Activated T-helper 17 cell treated with anti-CD3 and anti-CD28 coated beads, Interleukin-2, amount 50 U/mL, for 72 hours (primary cell): Measurements from ENCODE around the gene MAP2K4. TPM values are rescaled to one million over a fixed set of nuclear protein-coding genes. Genes with fewer than 3 reads are reported as not detected.

ENCODE experiments used
- ATAC-seq: fragments of 150-1000 bp; cut with Tn5 transposase; replicated peaks from 2 replicates; pipeline ENCODE4 v1.10.0; 2021; ENCODE audit warnings: mild to moderate bottlenecking, moderate library complexity
- H3K27ac Mint-ChIP-seq: one replicate; pipeline ENCODE4 v1.8.0; 2022; ENCODE audit warnings: mixed read lengths
- H3K27me3 Mint-ChIP-seq: one replicate; pipeline ENCODE4 v1.8.0; 2022; ENCODE audit warnings: mixed read lengths
- H3K36me3 Mint-ChIP-seq: one replicate; pipeline ENCODE4 v1.8.0; 2022; ENCODE audit warnings: low read depth, mild to moderate bottlenecking, mixed read lengths
- H3K4me1 Mint-ChIP-seq: one replicate; pipeline ENCODE4 v1.8.0; 2022; ENCODE audit warnings: mixed read lengths
- H3K4me3 Mint-ChIP-seq: one replicate; pipeline ENCODE4 v1.8.0; 2022; ENCODE audit warnings: mild to moderate bottlenecking, mixed read lengths
- H3K9me3 Mint-ChIP-seq: one replicate; pipeline ENCODE4 v1.8.0; 2022; ENCODE audit warnings: mixed read lengths
- total RNA-seq, 2 donors: library from RNA; stranded (reverse); gene quantifications; one replicate each; pipeline ENCODE4 v1.2.3, GENCODE V29; 2022

The MAP2K4 gene
- total RNA-seq, 2 donors from 2014 or later: 22.1 to 22.7 TPM

GRCh38 chr17:12089809-12090384 is 69.2 kb downstream of the MAP2K4 start:
- Mint-ChIP-seq H3K27me3 (no peaks in the 10 kb centered on the region), H3K36me3 (peaks cover 39% of the 10 kb centered on the region), H3K9me3 (no peaks in the 10 kb centered on the region), H3K4me1 (no peaks in the 10 kb centered on the region), H3K4me3 (no peak overlapping the region), H3K27ac (no peak overlapping the region)
- ATAC-seq: no peak

- Mint-ChIP-seq H3K9me3 (no peaks in the 10 kb centered on the region), H3K27me3 (no peaks in the 10 kb centered on the region), H3K4me3 (no peak overlapping the region), H3K27ac (no peak overlapping the region), H3K36me3 (peaks cover 58% of the 10 kb centered on the region), H3K4me1 (no peaks in the 10 kb centered on the region)
- no peak for ATAC-seq
Measured at GRCh38 chr17:12094336-12094735, 73.7 kb downstream of the MAP2K4 start.

- ATAC-seq: no peak
- H3K9me3 Mint-ChIP-seq: no peaks in the 10 kb centered on the region
- H3K36me3 Mint-ChIP-seq: peaks cover 59% of the 10 kb centered on the region
- H3K4me3 Mint-ChIP-seq: no peak overlapping the region
- H3K27me3 Mint-ChIP-seq: no peaks in the 10 kb centered on the region
- H3K4me1 Mint-ChIP-seq: no peaks in the 10 kb centered on the region
- no peak overlapping the region for H3K27ac Mint-ChIP-seq
Measured at GRCh38 chr17:12095522-12095921, 74.8 kb downstream of the MAP2K4 start.

GRCh38 chr17:12097326-12097725 is 76.6 kb downstream of the MAP2K4 start:
- H3K4me1 Mint-ChIP-seq: no peaks in the 10 kb centered on the region
- ATAC-seq: no peak
- peaks cover 64% of the 10 kb centered on the region for H3K36me3 Mint-ChIP-seq
- no peak overlapping the region for H3K27ac Mint-ChIP-seq
- H3K27me3 Mint-ChIP-seq: no peaks in the 10 kb centered on the region
- H3K9me3 Mint-ChIP-seq: no peaks in the 10 kb centered on the region
- no peak overlapping the region for H3K4me3 Mint-ChIP-seq

GRCh38 chr17:12098568-12098967 is 77.9 kb downstream of the MAP2K4 start:
- Mint-ChIP-seq H3K4me3 (no peak overlapping the region), H3K4me1 (no peaks in the 10 kb centered on the region), H3K9me3 (no peaks in the 10 kb centered on the region), H3K36me3 (peaks cover 70% of the 10 kb centered on the region), H3K27ac (no peak overlapping the region), H3K27me3 (no peaks in the 10 kb centered on the region)
- no peak for ATAC-seq

- no peak for ATAC-seq
- H3K27me3 Mint-ChIP-seq: no peaks in the 10 kb centered on the region
- H3K36me3 Mint-ChIP-seq: peaks cover 72% of the 10 kb centered on the region
- H3K9me3 Mint-ChIP-seq: no peaks in the 10 kb centered on the region
- H3K4me3 Mint-ChIP-seq: no peak overlapping the region
- H3K4me1 Mint-ChIP-seq: no peaks in the 10 kb centered on the region
- H3K27ac Mint-ChIP-seq: no peak overlapping the region
Measured at GRCh38 chr17:12099412-12099811, 78.7 kb downstream of the MAP2K4 start.

GRCh38 chr17:12104831-12105230 is 84.2 kb downstream of the MAP2K4 start:
- H3K4me1 Mint-ChIP-seq: peaks cover 8% of the 10 kb centered on the region
- ATAC-seq: no peak
- H3K27me3 Mint-ChIP-seq: no peaks in the 10 kb centered on the region
- no peak overlapping the region for H3K4me3 Mint-ChIP-seq
- peaks cover 48% of the 10 kb centered on the region for H3K36me3 Mint-ChIP-seq
- H3K27ac Mint-ChIP-seq: no peak overlapping the region
- no peaks in the 10 kb centered on the region for H3K9me3 Mint-ChIP-seq

GRCh38 chr17:12107905-12108304 is 87.2 kb downstream of the MAP2K4 start:
- Mint-ChIP-seq H3K4me3 (no peak overlapping the region), H3K36me3 (peaks cover 62% of the 10 kb centered on the region), H3K9me3 (no peaks in the 10 kb centered on the region), H3K27me3 (no peaks in the 10 kb centered on the region), H3K4me1 (peaks cover 8% of the 10 kb centered on the region), H3K27ac (no peak overlapping the region)
- ATAC-seq: no peak

- Mint-ChIP-seq H3K36me3 (peaks cover 84% of the 10 kb centered on the region), H3K27me3 (no peaks in the 10 kb centered on the region), H3K9me3 (no peaks in the 10 kb centered on the region), H3K27ac (no peak overlapping the region), H3K4me3 (no peak overlapping the region), H3K4me1 (peaks cover 3% of the 10 kb centered on the region)
- ATAC-seq: no peak
Measured at GRCh38 chr17:12110906-12111305, 90.2 kb downstream of the MAP2K4 start.

GRCh38 chr17:12113156-12113555 is 92.5 kb downstream of the MAP2K4 start:
- ATAC-seq: no peak
- H3K4me3 Mint-ChIP-seq: no peak overlapping the region
- H3K9me3 Mint-ChIP-seq: no peaks in the 10 kb centered on the region
- peaks cover 84% of the 10 kb centered on the region for H3K36me3 Mint-ChIP-seq
- H3K27me3 Mint-ChIP-seq: no peaks in the 10 kb centered on the region
- no peaks in the 10 kb centered on the region for H3K4me1 Mint-ChIP-seq
- no peak overlapping the region for H3K27ac Mint-ChIP-seq

GRCh38 chr17:12114686-12115418 is 94.2 kb downstream of the MAP2K4 start:
- no peaks in the 10 kb centered on the region for H3K27me3 Mint-ChIP-seq
- H3K27ac Mint-ChIP-seq: no peak overlapping the region
- H3K9me3 Mint-ChIP-seq: no peaks in the 10 kb centered on the region
- H3K36me3 Mint-ChIP-seq: peaks cover 80% of the 10 kb centered on the region
- ATAC-seq: no peak
- no peaks in the 10 kb centered on the region for H3K4me1 Mint-ChIP-seq
- H3K4me3 Mint-ChIP-seq: no peak overlapping the region

GRCh38 chr17:12116143-12116542 is 95.5 kb downstream of the MAP2K4 start:
- no peaks in the 10 kb centered on the region for H3K9me3 Mint-ChIP-seq
- no peak for ATAC-seq
- no peak overlapping the region for H3K4me3 Mint-ChIP-seq
- H3K4me1 Mint-ChIP-seq: no peaks in the 10 kb centered on the region
- no peaks in the 10 kb centered on the region for H3K27me3 Mint-ChIP-seq
- H3K27ac Mint-ChIP-seq: no peak overlapping the region
- peaks cover 67% of the 10 kb centered on the region for H3K36me3 Mint-ChIP-seq

GRCh38 chr17:12118617-12119016 is 97.9 kb downstream of the MAP2K4 start:
- Mint-ChIP-seq H3K9me3 (no peaks in the 10 kb centered on the region), H3K4me3 (no peak overlapping the region), H3K27me3 (no peaks in the 10 kb centered on the region), H3K36me3 (peaks cover 53% of the 10 kb centered on the region), H3K27ac (no peak overlapping the region), H3K4me1 (no peaks in the 10 kb centered on the region)
- no peak for ATAC-seq

- Mint-ChIP-seq H3K27ac (no peak overlapping the region), H3K4me3 (no peak overlapping the region), H3K4me1 (no peaks in the 10 kb centered on the region), H3K9me3 (no peaks in the 10 kb centered on the region), H3K27me3 (no peaks in the 10 kb centered on the region), H3K36me3 (peaks cover 58% of the 10 kb centered on the region)
- ATAC-seq: no peak
Measured at GRCh38 chr17:12122075-12122474, 101.4 kb downstream of the MAP2K4 start.

- ATAC-seq: no peak
- no peak overlapping the region for H3K27ac Mint-ChIP-seq
Measured at GRCh38 chr17:12127177-12127576, 106.5 kb downstream of the MAP2K4 start.

More at GRCh38 chr17:12127177-12127576, 106.5 kb downstream of the MAP2K4 start:
- H3K9me3 Mint-ChIP-seq: no peaks in the 10 kb centered on the region
- H3K4me1 Mint-ChIP-seq: no peaks in the 10 kb centered on the region
- H3K27me3 Mint-ChIP-seq: no peaks in the 10 kb centered on the region
- H3K4me3 Mint-ChIP-seq: no peak overlapping the region
- peaks cover 96% of the 10 kb centered on the region for H3K36me3 Mint-ChIP-seq
